GM21786 (cell line): Measurements from ENCODE around the gene INPP5E.

Experiments
- ATAC-seq: cut with Tn5 transposase; IDR thresholded peaks from one replicate; pipeline ENCODE4 v1.9.1; 2021; ENCODE audit not compliant: unreplicated experiment

INPP5E gene, protein sequence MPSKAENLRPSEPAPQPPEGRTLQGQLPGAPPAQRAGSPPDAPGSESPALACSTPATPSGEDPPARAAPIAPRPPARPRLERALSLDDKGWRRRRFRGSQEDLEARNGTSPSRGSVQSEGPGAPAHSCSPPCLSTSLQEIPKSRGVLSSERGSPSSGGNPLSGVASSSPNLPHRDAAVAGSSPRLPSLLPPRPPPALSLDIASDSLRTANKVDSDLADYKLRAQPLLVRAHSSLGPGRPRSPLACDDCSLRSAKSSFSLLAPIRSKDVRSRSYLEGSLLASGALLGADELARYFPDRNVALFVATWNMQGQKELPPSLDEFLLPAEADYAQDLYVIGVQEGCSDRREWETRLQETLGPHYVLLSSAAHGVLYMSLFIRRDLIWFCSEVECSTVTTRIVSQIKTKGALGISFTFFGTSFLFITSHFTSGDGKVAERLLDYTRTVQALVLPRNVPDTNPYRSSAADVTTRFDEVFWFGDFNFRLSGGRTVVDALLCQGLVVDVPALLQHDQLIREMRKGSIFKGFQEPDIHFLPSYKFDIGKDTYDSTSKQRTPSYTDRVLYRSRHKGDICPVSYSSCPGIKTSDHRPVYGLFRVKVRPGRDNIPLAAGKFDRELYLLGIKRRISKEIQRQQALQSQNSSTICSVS

DNA sequence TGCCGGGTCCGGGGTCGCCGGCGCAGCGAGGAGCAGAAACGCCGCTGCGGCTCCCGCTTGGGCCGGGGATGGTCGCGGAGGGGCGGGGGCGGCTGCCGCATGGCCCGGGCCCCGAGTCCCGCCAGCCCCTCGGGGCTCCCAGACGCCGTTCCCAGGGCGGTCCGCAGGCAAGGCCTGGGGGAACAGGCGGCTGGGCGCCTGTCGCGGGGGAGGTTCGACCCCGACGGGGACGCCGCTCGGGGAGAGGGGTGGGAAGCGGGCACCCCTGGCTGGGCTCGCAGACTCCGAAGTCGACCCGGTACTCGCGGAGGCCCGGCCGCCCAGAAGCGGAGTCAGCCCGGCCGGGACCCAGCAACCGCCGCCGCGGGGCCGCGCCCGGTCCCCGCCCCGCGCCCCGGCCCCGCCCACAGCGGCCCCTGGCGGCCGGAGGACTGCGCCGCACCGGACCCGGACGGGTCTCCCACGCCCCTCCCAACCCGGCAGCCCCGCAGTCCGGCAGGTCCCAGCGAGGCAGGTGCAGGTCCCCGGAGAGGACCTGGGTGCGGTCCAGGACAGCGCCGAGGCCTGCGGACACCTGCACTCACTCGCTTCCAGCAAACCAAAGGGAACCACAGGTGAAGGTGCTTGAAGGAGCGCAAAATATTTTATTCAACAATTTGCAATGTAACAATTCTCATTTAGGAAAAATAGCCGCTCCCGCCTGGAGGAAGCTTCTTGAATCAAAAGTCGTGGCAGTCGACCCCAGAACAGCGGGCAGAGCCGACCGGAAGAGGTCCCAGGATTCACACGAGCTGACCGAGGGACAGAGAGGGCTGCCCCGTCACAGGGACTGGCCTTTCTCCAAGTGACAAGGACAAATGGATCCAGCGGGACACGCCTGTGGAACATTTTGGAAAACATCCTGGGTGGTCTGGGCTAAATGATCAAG, at the start of gene INPP5E:
TSS of gene INPP5E (minus strand) at position 365 of the 928 bp plus-strand sequence. CDS start 426 bp downstream, outside the sequence.
- ATAC-seq, result peak; percentile 44

DNA sequence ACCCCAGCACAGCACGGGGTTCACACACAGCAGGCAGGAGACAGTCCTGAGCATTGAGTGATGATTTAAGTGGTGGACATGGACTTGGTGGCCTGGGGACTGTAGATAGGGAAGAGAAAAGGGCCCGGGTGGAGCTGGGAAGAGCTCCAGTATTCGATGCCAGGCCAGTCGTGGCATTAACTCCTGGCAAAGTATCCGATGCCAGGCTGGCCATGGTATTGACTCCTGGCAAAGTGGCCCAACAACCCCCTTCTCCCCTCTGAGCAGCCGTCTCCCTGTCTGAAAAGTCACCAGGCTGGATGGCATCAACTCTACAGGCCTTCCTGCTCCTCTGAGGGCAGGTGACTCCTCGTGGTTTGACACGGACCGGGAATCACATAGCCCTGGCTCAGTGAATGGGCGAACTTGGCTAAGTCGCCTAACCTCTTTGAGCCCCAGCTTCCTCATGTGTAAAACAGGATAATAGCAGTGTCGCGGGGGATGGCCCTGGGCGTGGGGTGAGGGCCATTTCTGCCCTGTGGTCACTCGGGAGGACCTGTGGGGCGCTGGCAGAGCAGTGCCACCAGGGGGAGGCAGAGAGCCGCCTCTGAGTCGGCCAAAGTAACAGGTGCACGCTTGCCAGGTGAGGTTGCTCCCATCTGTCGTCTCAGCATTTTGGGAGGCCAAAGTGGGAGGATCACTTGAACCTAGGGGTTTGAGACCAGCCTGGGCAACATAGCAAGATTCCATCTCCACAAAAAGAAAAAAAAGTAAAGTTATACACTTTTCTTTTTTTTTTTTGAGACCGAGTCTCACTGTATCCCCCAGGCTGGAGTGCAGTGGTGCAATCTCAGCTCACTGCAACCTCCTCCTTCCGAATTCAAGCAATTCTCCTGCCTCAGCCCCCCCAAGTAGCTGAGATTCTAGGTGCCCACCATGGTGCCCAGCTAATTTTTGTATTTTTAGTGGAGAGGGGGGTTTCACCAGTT, 48.9 kb upstream of the INPP5E start:
- ATAC-seq, result no peak

DNA sequence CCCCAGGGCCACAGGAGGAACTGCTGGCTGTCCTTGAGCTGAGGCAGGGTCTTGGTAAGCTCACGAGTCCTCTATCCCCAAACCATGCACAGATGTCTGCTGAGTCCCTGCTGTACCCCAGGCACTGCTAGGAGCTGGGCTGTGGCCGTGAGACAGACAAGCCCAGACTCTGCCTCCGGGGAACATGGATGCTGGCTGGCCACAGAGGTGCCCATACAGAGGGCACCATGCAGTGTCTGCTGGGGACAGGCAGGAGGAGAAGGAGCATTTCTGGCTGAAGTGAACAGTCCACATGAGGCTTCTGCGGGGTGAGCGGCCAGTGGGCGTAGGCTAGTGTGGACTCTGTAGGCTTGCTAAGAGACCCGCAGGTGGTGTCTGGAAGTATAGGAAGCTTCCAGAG, 48.0 kb upstream of the INPP5E start:
- no peak for ATAC-seq

DNA sequence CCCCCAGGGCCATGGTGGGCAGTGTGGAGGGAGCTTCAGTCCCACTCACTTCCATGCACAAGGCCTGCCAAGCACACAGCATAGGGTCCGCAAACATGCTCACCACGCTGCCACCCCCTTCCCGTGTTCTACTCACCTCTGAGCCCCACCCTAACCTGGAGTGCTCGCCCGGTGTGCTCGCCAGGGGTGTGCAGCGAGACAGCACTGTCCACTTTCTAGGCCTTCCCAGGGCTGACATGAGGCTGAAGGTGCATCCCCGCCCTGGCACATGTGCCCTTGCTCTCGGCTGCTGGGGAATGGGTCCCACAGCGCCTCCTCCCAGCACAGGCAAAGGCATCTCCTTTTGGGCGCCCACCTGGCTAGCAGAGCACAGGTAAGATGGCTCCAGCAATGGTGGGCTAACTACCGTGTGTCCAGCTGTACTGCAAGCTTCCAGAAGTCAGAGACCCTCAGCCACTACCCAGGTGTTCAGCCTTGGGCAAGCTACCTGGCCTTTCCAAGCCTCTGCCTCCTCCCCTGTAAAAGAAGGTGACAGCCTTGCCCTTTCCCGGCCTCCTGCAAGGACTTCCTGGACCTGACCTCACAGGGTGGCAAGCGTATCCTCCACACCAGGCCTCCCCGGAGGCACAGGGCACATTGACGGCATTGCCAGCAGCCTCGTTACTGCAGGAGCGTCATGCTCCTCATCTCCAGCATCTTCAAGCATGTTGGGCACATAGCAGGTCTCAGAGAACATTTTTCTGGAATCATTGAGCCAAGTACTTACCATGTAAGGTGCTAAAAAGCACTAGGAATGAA, 47.4 kb upstream of the INPP5E start:
- ATAC-seq, result no peak

DNA sequence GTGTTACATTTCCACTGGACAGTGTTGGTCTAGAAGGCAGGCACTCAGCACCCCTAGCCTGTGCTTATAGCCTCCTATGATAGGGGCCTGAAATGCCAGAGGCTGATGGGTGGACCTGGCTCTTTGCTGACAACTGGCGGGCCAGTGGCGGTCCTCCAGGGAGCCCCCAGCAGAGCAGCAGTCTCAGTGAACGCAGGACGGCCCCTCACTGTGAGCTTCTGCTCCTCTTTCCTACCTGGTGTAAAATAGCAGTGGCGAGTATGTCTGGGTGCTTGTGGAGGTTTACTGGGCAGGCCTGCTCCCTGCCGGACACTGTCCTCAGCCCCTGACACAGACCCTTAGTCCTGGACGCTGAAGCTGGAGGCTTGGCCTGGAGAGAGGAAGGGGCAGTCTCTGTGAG, 46.5 kb upstream of the INPP5E start:
- no peak for ATAC-seq

DNA sequence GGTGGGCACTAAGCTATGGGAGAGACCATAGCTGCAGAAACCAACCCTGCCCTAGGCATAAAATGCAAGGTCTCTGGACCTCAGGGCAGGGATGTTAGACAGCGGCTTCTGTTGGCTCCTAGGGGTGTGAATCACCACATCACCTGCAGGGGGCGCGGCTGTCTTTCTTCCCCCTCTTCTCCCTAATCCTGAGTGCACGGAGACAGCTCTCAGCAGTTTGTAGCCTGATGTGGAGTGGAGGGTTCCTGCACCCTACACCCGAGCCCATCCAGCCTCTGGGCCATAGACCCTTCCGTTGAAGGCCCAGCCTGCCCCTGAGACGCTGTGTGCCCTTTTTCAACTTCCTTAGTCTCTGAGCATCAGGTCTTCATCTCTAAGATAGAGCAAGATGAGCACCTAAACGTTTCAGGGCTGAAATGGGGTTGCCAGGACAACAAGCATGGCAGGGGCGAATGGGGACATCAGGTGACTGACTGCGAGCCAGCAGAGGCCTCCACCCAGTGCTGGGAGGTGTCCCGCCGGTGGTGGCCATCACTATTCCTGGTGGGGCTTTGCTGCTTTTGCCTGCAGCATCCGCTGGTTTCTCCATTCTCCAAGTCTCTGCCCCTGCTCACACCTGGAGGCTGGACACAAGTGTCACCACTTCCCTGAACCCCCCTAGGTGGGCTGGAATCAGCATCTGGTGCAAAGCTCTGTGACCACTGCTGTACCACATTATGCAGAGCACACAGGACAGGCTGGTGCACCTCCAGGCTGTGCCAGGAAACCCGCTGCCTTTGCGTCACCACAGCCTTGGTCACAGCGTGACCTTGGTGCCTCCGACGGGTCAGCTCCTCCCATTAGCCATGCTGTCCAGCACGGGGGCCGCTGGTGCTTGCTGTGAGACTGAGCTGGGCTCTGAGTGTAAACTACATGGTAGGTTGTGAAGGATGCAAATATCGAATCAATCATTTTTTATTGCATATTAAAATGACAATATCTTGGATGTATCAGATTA, 45.7 kb upstream of the INPP5E start:
- no peak for ATAC-seq

DNA sequence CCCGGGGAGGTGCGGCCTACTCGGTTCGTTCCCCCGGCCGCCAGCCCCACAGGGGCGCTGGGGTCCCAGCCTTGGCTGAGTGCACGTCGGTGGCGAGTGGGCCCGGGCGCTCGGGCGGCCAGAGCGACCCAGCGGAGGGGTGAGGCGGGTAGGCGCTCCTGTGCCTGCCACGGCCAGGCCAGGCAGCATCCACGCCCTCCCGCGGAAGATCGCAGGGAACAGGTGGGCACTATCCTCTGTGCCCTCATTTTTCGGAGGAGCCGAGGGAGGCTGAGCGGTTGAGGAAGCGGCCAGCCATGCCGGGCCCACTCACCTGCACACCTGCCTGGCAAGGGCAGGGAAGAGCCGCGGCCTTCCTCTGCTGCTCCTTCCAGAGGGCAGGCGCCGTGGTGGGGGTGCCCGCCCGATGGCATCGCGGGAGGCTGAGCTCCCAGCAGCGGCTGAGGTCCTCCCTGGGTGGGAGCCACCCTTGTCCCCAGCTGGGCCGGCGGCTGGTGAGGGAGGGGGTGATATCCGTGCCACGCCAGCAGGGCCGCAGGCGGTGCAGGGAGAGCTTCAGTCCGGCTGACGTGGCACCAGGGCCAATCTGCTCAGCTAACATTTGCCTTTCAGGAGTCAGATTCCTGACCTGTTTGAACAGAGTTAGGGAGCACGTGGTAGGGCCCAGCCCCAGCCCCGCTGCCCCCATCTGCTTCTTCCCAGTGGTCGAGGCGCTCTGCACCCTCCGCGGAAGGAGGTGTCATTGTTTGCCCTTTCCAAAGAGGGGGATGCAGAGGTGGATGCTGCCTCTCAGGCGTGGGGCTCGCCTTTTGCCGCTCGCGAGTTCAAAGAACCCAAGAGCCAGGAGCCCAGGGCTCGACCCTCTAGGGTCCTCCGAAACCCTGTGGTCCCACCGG, 44.8 kb upstream of the INPP5E start:
- ATAC-seq, result no peak

DNA sequence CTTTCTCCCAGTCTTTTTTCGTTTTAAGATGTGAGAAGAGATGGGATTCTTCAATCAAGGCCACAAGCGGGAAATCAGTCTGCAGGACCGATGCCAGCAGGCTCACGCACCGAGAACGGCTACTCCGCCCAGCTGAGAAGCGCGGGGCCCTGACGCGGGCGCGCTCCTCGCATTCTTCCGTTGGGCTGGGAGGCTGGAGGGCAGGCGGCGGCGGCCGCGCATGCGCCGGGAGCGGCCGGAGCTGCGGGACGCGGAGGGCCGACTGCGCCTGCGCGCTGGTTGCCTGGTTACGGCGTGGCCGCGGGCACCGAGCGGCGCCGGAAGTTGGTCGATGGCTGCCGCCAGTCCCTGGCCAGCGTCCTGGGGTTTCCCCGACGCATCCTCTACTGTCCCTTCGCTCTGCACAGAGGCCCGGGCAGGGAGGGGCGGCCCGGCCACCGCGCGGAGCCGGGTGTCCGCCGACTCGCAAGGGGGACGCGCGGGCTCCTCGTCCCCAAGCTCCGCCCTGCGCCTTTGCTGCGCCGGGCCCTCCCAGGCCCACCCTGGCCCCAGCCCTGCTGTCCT, 44.0 kb upstream of the INPP5E start:
- ATAC-seq, result peak; percentile 54

DNA sequence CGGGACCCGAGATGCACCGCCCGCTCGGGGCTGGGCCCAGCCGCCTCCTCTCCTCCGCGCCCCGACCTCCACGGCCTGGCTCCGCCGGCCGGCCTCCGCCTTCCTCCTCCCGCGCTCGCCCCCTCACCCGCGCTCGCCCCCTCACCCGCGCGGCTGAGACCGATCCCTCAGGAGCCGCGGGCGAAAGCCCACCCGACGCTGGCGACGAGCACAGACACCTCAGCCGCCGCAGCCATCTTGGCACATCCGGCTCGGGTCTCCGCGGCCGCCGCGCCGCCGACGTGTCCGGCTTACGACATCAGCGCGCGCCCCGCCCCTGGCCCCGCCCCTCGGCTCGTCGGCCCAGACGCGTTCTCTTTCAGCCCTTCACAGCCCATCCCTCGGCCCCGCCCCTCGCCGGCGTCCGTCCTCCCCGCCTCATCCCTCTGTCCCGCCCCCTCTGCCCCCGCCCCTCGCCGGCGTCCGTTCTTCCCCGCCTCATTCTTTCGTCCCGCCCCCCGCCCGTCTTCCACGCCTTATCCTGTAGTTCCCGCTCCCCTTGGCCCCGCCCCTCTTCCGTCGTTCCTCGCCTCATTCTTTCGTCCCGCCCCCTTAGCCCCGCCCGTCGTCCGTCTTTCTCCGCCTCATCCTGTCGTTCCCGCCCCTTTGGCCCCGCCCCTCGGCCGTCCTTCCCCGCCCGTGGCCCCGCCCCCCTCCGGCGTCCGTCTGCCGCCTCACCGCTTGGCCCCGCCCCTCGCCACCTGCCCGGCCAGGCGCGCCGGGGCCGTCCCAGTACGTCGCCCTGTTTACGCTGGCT, 43.3 kb upstream of the INPP5E start, which contains the start of gene SEC16A:
TSS of gene SEC16A (minus strand) at position 248 of the 796 bp plus-strand sequence. CDS start 5,425 bp downstream, outside the sequence.
- ATAC-seq, result peak; percentile 46

DNA sequence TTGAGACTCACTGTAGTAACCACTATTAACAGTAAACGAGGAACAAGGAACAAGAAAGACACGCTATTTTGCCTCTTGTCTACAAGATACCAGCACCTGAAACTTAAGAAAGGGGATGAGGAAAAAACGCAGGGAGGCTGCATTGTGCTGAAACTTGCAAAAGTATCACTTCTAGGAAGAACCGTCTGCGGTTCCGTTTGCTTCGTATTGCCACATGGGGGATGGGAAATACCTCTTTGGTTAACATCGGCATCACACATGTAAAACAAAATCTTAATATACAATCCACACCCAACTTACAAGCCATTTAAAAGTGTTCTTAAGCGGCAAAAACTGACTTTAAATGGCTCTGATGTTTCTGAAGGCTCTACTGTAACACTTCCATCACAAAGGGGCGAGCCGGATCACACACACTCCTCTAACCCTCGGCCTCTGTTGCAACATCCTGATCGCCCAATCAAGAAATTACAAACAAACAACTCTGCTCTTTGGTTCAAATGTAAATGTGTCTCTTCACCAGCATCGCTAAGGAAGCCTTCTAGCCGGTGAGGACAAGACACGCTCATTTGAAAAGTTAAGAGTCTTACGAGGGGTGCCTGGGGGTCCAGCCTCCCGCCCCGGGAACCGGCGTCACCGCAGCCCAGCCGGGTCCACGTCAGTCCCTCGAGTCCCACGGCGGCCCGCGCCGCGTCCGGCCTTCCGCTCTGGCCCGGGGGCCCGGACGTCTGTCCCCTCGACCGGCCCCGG, 42.6 kb upstream of the INPP5E start:
- no peak for ATAC-seq

DNA sequence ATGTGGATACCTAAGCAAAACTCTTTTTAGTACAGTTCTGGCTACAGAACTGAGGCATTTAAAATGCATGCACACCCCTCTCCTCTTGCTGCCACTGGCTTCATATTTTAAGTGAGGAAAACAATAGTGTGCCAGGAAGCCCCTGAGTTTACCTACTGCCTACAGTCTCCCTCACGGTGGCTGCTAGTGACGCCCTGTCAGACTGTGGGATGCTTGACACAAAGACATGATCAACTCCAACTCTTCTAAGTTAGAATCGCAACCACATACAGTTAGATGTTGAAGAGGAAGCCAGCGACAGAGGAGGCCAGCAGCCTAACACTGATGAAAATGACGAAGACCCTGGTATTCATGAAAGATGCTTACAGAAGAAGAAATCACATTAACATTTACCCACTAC, 41.9 kb upstream of the INPP5E start:
- no peak for ATAC-seq

DNA sequence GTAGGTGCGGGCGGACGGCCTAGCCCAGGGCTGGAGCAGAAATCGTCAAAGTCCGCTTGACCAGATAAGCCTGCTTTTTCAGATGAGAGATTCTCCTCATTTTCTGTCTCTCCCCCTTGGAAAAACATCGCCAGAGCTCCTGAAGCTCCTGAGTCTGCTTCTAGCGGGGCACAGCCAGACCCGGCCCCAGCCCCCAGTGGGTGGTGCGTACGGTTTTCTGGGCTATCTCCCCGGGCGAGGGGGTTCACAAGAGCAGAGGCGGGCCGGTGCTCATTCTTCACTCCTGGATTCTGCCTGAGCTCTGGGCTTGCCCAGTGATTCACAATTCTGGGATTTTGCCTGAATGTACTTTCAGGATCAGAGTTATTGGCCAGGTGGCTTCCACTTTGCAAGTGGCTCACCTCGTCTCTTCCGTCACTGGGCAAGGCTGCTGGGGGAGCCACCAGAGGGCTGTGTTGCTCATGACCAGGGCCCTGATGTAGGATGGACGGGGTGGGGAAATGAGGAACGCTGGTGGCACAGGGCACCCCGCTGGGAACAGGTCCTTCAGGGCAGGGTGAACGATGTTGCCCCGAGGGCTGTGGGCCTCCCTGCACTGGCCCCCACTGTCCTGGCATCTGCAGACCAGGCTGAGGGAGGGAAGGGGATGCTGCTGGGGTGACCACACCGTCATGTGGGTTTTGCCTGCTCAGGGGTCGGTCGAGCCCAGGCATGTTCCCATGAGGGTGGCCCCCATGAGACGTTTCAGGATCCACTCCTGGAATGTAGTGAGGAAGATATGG, 36.9 kb upstream of the INPP5E start:
- no peak for ATAC-seq

DNA sequence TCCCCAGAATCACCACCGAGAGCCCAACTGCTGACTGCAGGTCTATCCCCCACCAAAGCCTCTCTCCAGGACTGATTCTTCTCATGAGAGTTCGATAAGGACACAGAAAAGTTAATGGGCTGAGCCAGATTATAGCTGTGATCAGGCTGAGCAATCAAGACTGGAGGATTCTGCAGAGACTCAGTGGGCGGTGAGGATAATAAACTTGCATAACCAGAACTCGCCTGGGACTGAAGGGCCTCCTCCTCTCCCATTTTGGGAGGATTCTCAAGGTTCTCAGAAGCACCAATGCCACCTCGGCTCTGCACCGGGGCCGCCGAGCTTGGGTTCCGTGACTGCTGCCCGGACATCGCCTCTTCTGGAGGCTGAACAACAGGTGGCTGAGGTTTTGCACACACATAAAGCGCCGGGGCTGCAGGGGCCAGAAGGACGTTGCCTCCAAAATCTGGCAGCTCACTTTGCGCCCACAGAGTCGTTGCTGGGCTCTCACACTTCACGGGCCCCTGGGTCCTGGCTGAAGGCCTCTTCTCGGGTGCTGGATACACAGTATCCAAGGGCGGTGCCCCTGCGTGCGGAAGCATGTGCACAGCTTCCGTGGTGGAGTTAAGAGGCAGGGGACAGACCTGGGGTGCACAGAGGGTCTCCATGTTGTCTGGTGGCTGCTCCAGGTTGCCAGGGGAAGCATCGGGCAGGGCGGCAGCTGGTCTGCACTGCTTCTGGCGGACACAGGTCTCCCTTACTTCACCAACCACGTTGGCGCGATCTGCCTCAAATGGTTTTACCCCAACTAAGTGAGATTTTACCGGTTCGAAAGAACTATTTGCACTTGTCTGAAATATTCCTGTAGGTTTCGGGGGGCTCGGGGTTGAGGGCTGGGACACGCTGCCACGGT, 35.6 kb upstream of the INPP5E start:
- no peak for ATAC-seq
